H1 (cell line): Measurements from ENCODE around the gene TMC3. TPM values are rescaled to one million over a fixed set of nuclear protein-coding genes. Genes with fewer than 3 reads are reported as not detected.

Experiments used
- CTCF ChIA-PET: fragments of 300-600 bp; sonication (Branson Sonifier 250); formaldehyde crosslinking; loops from one replicate; lab custom pipeline; 2021; ENCODE audit not compliant: partially characterized antibody; lab: Charles Lee
- POLR2A ChIA-PET: fragments of 300-600 bp; sonication (Branson Sonifier 250); formaldehyde crosslinking; loops from one replicate; lab custom pipeline; 2021; ENCODE audit warnings: inconsistent platforms; ENCODE audit not compliant: partially characterized antibody; lab: Charles Lee
- DNase-seq, 2 experiments: peaks; one replicate each; pipeline versions ENCODE4 v3.0.0 to v3.0.0-alpha.2; 2010 to 2022; ENCODE audit warnings: low spot score in 2 of 2, low read depth in 1 of 2, mixed read lengths in 1 of 2
- FAIRE-seq: peaks from 2 replicates; lab custom pipeline; 2011; peaks lifted over from hg19 to GRCh38; lab: Jason Lieb, UNC
- H2AFZ ChIP-seq: 2 replicates; pipeline ENCODE4 v1.8.1; 2012; ENCODE audit warnings: low read length, inconsistent platforms
- H2AK5ac ChIP-seq: 2 replicates; pipeline ENCODE4 v1.6.1; 2013; ENCODE audit warnings: low read depth, low read length
- H2BK120ac ChIP-seq: replicated peaks from 2 replicates; pipeline ENCODE3; 2013; ENCODE audit warnings: low read depth, low read length, inconsistent platforms
- H2BK12ac ChIP-seq: 2 replicates; pipeline ENCODE4 v1.6.1; 2013; ENCODE audit warnings: low read depth, low read length
- H2BK15ac ChIP-seq: 2 replicates; pipeline ENCODE4 v1.6.1; 2013; ENCODE audit warnings: low read length
- H2BK20ac ChIP-seq: 2 replicates; pipeline ENCODE4 v1.6.1; 2013; ENCODE audit warnings: low read length
- H2BK5ac ChIP-seq: 2 replicates; pipeline ENCODE4 v1.6.1; 2013; ENCODE audit warnings: low read depth, low read length
- H3K14ac ChIP-seq: 2 replicates; pipeline ENCODE4 v1.6.1; 2013; ENCODE audit warnings: inconsistent platforms; ENCODE audit not compliant: insufficient read length
- H3K18ac ChIP-seq: 2 replicates; pipeline ENCODE4 v1.6.1; 2013; ENCODE audit warnings: low read length; ENCODE audit errors: extremely low read depth
- H3K23ac ChIP-seq: 2 replicates; pipeline ENCODE4 v1.6.1; 2013; ENCODE audit warnings: inconsistent platforms; ENCODE audit not compliant: insufficient read length
- H3K23me2 ChIP-seq: 2 replicates; pipeline ENCODE4 v1.6.1; 2013; ENCODE audit warnings: low read depth, low read length
- H3K27ac ChIP-seq: 2 replicates; pipeline ENCODE4 v1.6.1; 2011; ENCODE audit warnings: low read depth, low read length, inconsistent platforms
- H3K27me3 ChIP-seq, 4 experiments: replicated peaks in 1 of 4; 1 replicate in 1 of 4; 2 replicates in 3 of 4; pipeline versions ENCODE4 v1.6.1 to v1.8.1; 2011 to 2013; ENCODE audit warnings: low read length in 3 of 4, mild to moderate bottlenecking in 3 of 4, inconsistent platforms in 2 of 4, mixed read lengths in 2 of 4, moderate library complexity in 1 of 4; ENCODE audit not compliant: control insufficient read depth in 3 of 4, insufficient read depth in 3 of 4; ENCODE audit errors: extremely low read depth in 1 of 4
- H3K36me3 ChIP-seq, 4 experiments: 2 replicates each; pipeline versions ENCODE4 v1.6.1 to v1.8.1; 2011 to 2013; ENCODE audit warnings: mild to moderate bottlenecking in 4 of 4, low read length in 3 of 4, moderate library complexity in 2 of 4, control low read depth in 1 of 4, inconsistent platforms in 1 of 4; ENCODE audit not compliant: insufficient read depth in 4 of 4, control insufficient read depth in 2 of 4
- H3K4ac ChIP-seq: replicated peaks from 2 replicates; pipeline ENCODE3; 2013; ENCODE audit warnings: low read length, low read depth, mixed read lengths, inconsistent platforms; ENCODE audit not compliant: insufficient read length
- H3K4me1 ChIP-seq, 4 experiments: replicated peaks in 1 of 4; 1 replicate in 1 of 4; 2 replicates in 3 of 4; pipeline versions ENCODE4 v1.6.1 to v1.8.1; 2011 to 2013; ENCODE audit warnings: low read length in 3 of 4, inconsistent platforms in 2 of 4, mixed read lengths in 1 of 4; ENCODE audit not compliant: insufficient read depth in 4 of 4, control insufficient read depth in 3 of 4
- H3K4me2 ChIP-seq, 2 experiments: 2 replicates each; pipeline versions ENCODE4 v1.6.1 to v1.8.1; 2011 to 2013; ENCODE audit warnings: low read depth in 2 of 2, low read length in 2 of 2, control low read depth in 1 of 2, inconsistent platforms in 1 of 2, mild to moderate bottlenecking in 1 of 2; ENCODE audit not compliant: insufficient read depth in 1 of 2
- H3K4me3 ChIP-seq, 4 experiments: fragments of 200-600, 300-600 bp in 1 of 4; sonication (generic), shearing (Covaris generic), sonication (Bioruptor Twin) in 1 of 4; 2 replicates each; pipeline versions ENCODE4 v1.5.1 to v1.8.1; 2011 to 2016; ENCODE audit warnings: low read length in 4 of 4, low read depth in 3 of 4, control low read depth in 2 of 4, inconsistent platforms in 2 of 4, mild to moderate bottlenecking in 2 of 4, mixed read lengths in 1 of 4, moderate library complexity in 1 of 4; ENCODE audit not compliant: insufficient read depth in 2 of 4; ENCODE audit errors: extremely low read depth in 1 of 4
- H3K56ac ChIP-seq: replicated peaks from 2 replicates; pipeline ENCODE3; 2013; ENCODE audit warnings: low read depth, mild to moderate bottlenecking, mixed read lengths, low read length, inconsistent platforms; ENCODE audit not compliant: insufficient read length
- H3K79me1 ChIP-seq: 2 replicates; pipeline ENCODE4 v1.6.1; 2013; ENCODE audit warnings: low read depth, low read length, control low read depth
- H3K79me2 ChIP-seq, 2 experiments: 2 replicates each; pipeline versions ENCODE4 v1.6.1 to v1.8.1; 2012 to 2013; ENCODE audit warnings: low read length in 2 of 2, mild to moderate bottlenecking in 2 of 2, inconsistent platforms in 1 of 2; ENCODE audit not compliant: insufficient read depth in 2 of 2, control insufficient read depth in 1 of 2
- H3K9ac ChIP-seq, 4 experiments: replicated peaks in 1 of 4; 1 replicate in 1 of 4; 2 replicates in 3 of 4; pipeline versions ENCODE4 v1.6.1 to v1.8.1; 2011 to 2013; ENCODE audit warnings: low read depth in 3 of 4, low read length in 3 of 4, control low read depth in 2 of 4, mild to moderate bottlenecking in 2 of 4, moderate library complexity in 2 of 4, inconsistent platforms in 1 of 4; ENCODE audit errors: extremely low read depth in 1 of 4
- H3K9me3 ChIP-seq, 2 experiments: 2 replicates each; pipeline versions ENCODE4 v1.6.1 to v1.8.1; 2012 to 2013; ENCODE audit warnings: mild to moderate bottlenecking in 2 of 2, moderate library complexity in 2 of 2, control low read depth in 1 of 2, inconsistent platforms in 1 of 2, low read depth in 1 of 2, low read length in 1 of 2, mixed read lengths in 1 of 2; ENCODE audit not compliant: insufficient read depth in 2 of 2
- H4K20me1 ChIP-seq, 2 experiments: replicated peaks in 1 of 2; 2 replicates each; pipeline versions ENCODE3 to v1.8.1; 2011 to 2013; ENCODE audit warnings: inconsistent platforms in 2 of 2, low read length in 2 of 2, mild to moderate bottlenecking in 1 of 2; ENCODE audit not compliant: insufficient read depth in 2 of 2, control insufficient read depth in 1 of 2
- H4K5ac ChIP-seq: 2 replicates; pipeline ENCODE4 v1.6.1; 2013; ENCODE audit warnings: low read length, low read depth, mixed read lengths, inconsistent platforms; ENCODE audit not compliant: insufficient read length
- H4K8ac ChIP-seq: 2 replicates; pipeline ENCODE4 v1.8.0; 2013; ENCODE audit warnings: mild to moderate bottlenecking, moderate library complexity, low read length, inconsistent platforms; ENCODE audit not compliant: insufficient read depth; ENCODE audit errors: extremely low read depth
- H4K91ac ChIP-seq: replicated peaks from 2 replicates; pipeline ENCODE3; 2013; ENCODE audit warnings: low read length, mixed read lengths, inconsistent platforms; ENCODE audit not compliant: insufficient read length
- ATF3 ChIP-seq: IDR thresholded peaks from 2 replicates; pipeline ENCODE4 v1.6.1; 2011; ENCODE audit warnings: low read depth, mild to moderate bottlenecking, low read length; ENCODE audit not compliant: insufficient read depth
- CBX5 ChIP-seq: fragments of 300-800, 300-1000 bp; sonication (generic); IDR thresholded peaks from 2 replicates; pipeline ENCODE4 v1.7.1; 2016; ENCODE audit warnings: antibody characterized with exemption, low read length, low read depth
- CHD1 ChIP-seq: IDR thresholded peaks from 2 replicates; pipeline ENCODE4 v1.6.1; 2012; ENCODE audit warnings: low read depth, low read length, improper control_type of control experiment
- CTBP2 ChIP-seq: IDR thresholded peaks from 2 replicates; pipeline ENCODE4 v1.7.0; 2011; ENCODE audit warnings: borderline replicate concordance, mild to moderate bottlenecking, moderate library complexity, mixed read lengths, low read length; ENCODE audit not compliant: insufficient read depth, insufficient read length
- RBBP5 ChIP-seq: IDR thresholded peaks from 2 replicates; pipeline ENCODE4 v1.7.1; 2012; ENCODE audit warnings: low read depth, mild to moderate bottlenecking, inconsistent platforms, low read length, moderate library complexity, borderline replicate concordance
- RXRA ChIP-seq: IDR thresholded peaks from 2 replicates; pipeline ENCODE4 v1.6.1; 2011; ENCODE audit warnings: low read depth, mild to moderate bottlenecking, low read length, moderate library complexity; ENCODE audit not compliant: insufficient read depth
- SIN3A ChIP-seq, 2 experiments: IDR thresholded peaks in 1 of 2; conservative IDR thresholded peaks in 1 of 2; 2 replicates each; pipeline ENCODE4 v1.6.1; 2011 to 2012; ENCODE audit warnings: low read length in 2 of 2, improper control_type of control experiment in 1 of 2, low read depth in 1 of 2, mild to moderate bottlenecking in 1 of 2
- SIX5 ChIP-seq: IDR thresholded peaks from 2 replicates; pipeline ENCODE4 v1.6.1; 2011; ENCODE audit warnings: mild to moderate bottlenecking, low read depth, low read length
- SRF ChIP-seq: IDR thresholded peaks from 2 replicates; pipeline ENCODE4 v1.6.1; 2011; ENCODE audit warnings: mild to moderate bottlenecking, low read depth, low read length, moderate library complexity
- SUZ12 ChIP-seq: fragments of 200-600 bp; sonication (generic); IDR thresholded peaks from 2 replicates; pipeline ENCODE4 v1.6.1; 2012; ENCODE audit warnings: mild to moderate bottlenecking, inconsistent platforms, low read length, moderate library complexity, mixed read lengths
- TBP ChIP-seq: IDR thresholded peaks from 2 replicates; pipeline ENCODE4 v1.6.1; 2011; ENCODE audit warnings: low read depth, low read length, improper control_type of control experiment
- TEAD4 ChIP-seq: IDR thresholded peaks from 2 replicates; pipeline ENCODE4 v1.6.1; 2012; ENCODE audit warnings: low read depth, low read length, inconsistent platforms, mixed read lengths
- polyA plus RNA-seq, 7 experiments: library from polyadenylated mRNA; depleted of rRNA in 3 of 7; stranded (reverse) in 5 of 7; unstranded in 2 of 7; fragments of >200 nt in 5 of 7; fragments of 200-250 nt in 2 of 7; gene quantifications; 1 replicate in 5 of 7; 2 replicates in 1 of 7; 4 replicates in 1 of 7; pipeline versions ENCODE4 v1.2.1 to v1.2.3, GENCODE V29; 2011 to 2013; ENCODE audit warnings: missing spikeins in 2 of 7, mixed read lengths in 2 of 7
- total RNA-seq: library from RNA; stranded (reverse); fragmentation: NEBNext Ultra II Directional; extraction: Animal tissue kit (Norgen Biotek cat#: 25700); gene quantifications from 2 replicates; pipeline ENCODE4 v1.2.1, GENCODE V29; 2021
- TF ChIP-seq, protein P1 (sequence below): IDR thresholded peaks from 2 replicates; pipeline ENCODE4 v1.6.1; 2011; ENCODE audit warnings: low read length, improper control_type of control experiment

Gene TMC3
- total and polyA plus RNA-seq, 2 of the 8 experiments (the other 6 are each of a cell fraction or from before 2014, with no cell fraction given) = not detected

DNA sequence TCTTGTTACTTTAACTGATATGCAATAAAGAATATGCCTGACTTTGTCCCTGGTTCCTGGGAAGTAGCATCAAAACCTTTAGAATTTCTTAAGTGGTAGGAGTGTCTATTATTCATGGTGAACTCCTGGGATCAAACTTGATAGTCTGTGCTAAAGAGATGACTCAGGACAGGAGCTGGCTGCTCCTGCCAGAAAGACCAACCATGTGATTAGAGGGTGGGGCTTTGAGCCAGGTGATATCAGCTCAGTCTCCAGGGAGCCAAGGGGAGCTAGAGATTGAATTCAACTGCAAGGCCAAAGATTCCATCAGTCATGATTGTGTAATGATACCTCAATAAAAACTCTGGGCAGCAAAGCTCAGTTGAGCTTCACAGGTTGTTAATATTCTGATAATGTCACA, 20.6 kb upstream of the TMC3 start:
- Histone ChIP-seq H4K20me1 (no peaks in the 10 kb centered on the region), H3K4ac (no peak overlapping the region), H3K4me2 (no peak overlapping the region), H3K23ac (no peak overlapping the region), H4K8ac (no peak overlapping the region), H3K9me3 (no peaks in the 10 kb centered on the region; a peak in 2 of 4 replicates), H2BK12ac (no peak overlapping the region), H3K9ac (no peak overlapping the region), H3K4me1 (no peaks in the 10 kb centered on the region), H2BK20ac (no peak overlapping the region), H2AK5ac (no peak overlapping the region), H3K18ac (no peak overlapping the region), H2BK15ac (no peak overlapping the region), H4K91ac (no peak overlapping the region), H3K14ac (no peak overlapping the region), H2BK120ac (no peak overlapping the region), H3K4me3 (no peak overlapping the region), H3K36me3 (no peaks in the 10 kb centered on the region), H3K23me2 (no peaks in the 10 kb centered on the region), H3K56ac (no peak overlapping the region), H3K79me1 (no peaks in the 10 kb centered on the region), H4K5ac (no peak overlapping the region), H2BK5ac (no peak overlapping the region), H2AFZ (no peak overlapping the region), H3K79me2 (no peaks in the 10 kb centered on the region), H3K27me3 (no peaks in the 10 kb centered on the region), H3K27ac (no peak overlapping the region)
- FAIRE-seq (no peak), DNase-seq (no peak)
- POLR2A ChIA-PET = no interaction called here
- TF ChIP-seq RBBP5 (no peak), TBP (no peak), TEAD4 (no peak), SRF (no peak), SUZ12 (no peak), ATF3 (no peak), SIN3A (conservative IDR thresholded peaks at IDR 0.05 in 1 of 2, IDR thresholded peaks at IDR 0.05 in 1 of 2; ENCODE audit: low read depth in 1 of 2, low read length in 2 of 2) (no peak), CBX5 (no peak), RXRA (no peak), CHD1 (no peak), CTBP2 (no peak), SIX5 (no peak)
- TF ChIP-seq, protein P1, sequence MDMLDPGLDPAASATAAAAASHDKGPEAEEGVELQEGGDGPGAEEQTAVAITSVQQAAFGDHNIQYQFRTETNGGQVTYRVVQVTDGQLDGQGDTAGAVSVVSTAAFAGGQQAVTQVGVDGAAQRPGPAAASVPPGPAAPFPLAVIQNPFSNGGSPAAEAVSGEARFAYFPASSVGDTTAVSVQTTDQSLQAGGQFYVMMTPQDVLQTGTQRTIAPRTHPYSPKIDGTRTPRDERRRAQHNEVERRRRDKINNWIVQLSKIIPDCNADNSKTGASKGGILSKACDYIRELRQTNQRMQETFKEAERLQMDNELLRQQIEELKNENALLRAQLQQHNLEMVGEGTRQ = no peak
- CTCF ChIA-PET = interaction anchor here (1.1 to 5.6 kb wide), 6 partner anchors 10 to 129 kb away, joined by 3 to 31 read pairs (median 8); no protein-coding TSS in a partner anchor
